Right lobe of liver (tissue), 6 donors: Measurements from ENCODE around the gene PALMD. TPM values are rescaled to one million over a fixed set of nuclear protein-coding genes. Genes with fewer than 3 reads are reported as not detected.
A peak's percentile ranks its signal among the peaks of the same experiment; 100 is the strongest.

Experiments used
- ATAC-seq, 4 donors: fragments of 200-7000 bp; cut with Tn5 transposase; one replicate each; pipeline ENCODE4 v1.9.1; 2020; ENCODE audit warnings: mild to moderate bottlenecking in 4 of 4, moderate library complexity in 4 of 4
- DNase-seq, 3 donors: peaks; one replicate each; pipeline ENCODE4 v3.0.0-alpha.2; 2020
- H3K27ac ChIP-seq, 3 donors: fragments of 200-600 bp; one replicate each; pipeline ENCODE4 v1.8.0; 2022
- H3K27me3 ChIP-seq, 2 donors: fragments of 200-600 bp; one replicate each; pipeline ENCODE4 v1.8.0; 2022
- H3K36me3 ChIP-seq, 4 donors: fragments of 200-600 bp; sonication (generic) in 1 of 4; one replicate each; pipeline versions ENCODE4 v1.5.1 to v1.8.0; 2017 to 2022; ENCODE audit warnings: control low read depth in 1 of 4
- H3K4me1 ChIP-seq, 4 donors: fragments of 200-600 bp; sonication (generic) in 1 of 4; one replicate each; pipeline versions ENCODE4 v1.5.1 to v1.8.0; 2017 to 2022; ENCODE audit warnings: control low read depth in 1 of 4
- H3K4me3 ChIP-seq, 3 donors: fragments of 200-600 bp; one replicate each; pipeline ENCODE4 v1.8.0; 2022
- H3K9me3 ChIP-seq, 4 donors: fragments of 200-600 bp; sonication (generic) in 1 of 4; one replicate each; pipeline versions ENCODE4 v1.5.1 to v1.8.0; 2017 to 2022; ENCODE audit warnings: control low read depth in 1 of 4
- POLR2A ChIP-seq: fragments of 450-650 bp; IDR thresholded peaks from one replicate; pipeline ENCODE4 v1.6.1; 2017; ENCODE audit warnings: antibody characterized with exemption, mild to moderate bottlenecking
- WGBS: methylation state at CpG from one replicate; pipeline ENCODE4 v1.1.6; 2018; ENCODE audit warnings: low coverage, low lambda C conversion rate; ENCODE audit not compliant: insufficient coverage; ENCODE audit errors: missing lambda C conversion rate; 5-methylcytosine and 5-hydroxymethylcytosine counted together
- intact Hi-C, 2 donors: fragments of 100-400 bp; cut with DNase I; formaldehyde crosslinking; loops; one replicate each; pipeline versions ENCODE4 v1.11.2 to v1.14.1; 2022
- total RNA-seq, 6 experiments: library from RNA; depleted of rRNA in 2 of 6; stranded (reverse); fragments of >200 nt in 2 of 6; fragmentation: NEBNext Ultra II Directional in 3 of 6; extraction: Animal tissue kit (Norgen Biotek cat#: 25700) in 3 of 6; gene quantifications; one replicate each; pipeline versions ENCODE4 v1.1.0 to v1.2.4, GENCODE V29; 2016 to 2023
- TF ChIP-seq, protein P1 (sequence below), 4 donors: fragments of 200-600 bp in 3 of 4; fragments of 450-650 bp in 1 of 4; IDR thresholded peaks; one replicate each; pipeline versions ENCODE4 v1.5.1 to v1.8.0; 2016 to 2022; ENCODE audit warnings: antibody characterized with exemption in 4 of 4, mild to moderate bottlenecking in 2 of 4
- donor health status: DM: no; HTN: yes; CAD: no.
- donor health status: DM: no; HTN: no; CAD: no.
- donor health status: DM: no; HTN: no; CAD: no.
- donor health status: DM: no; HTN: yes; CAD: no.
- donor health status: DM: no; HTN: yes; CAD: no.

PALMD gene
- total RNA-seq, 6 experiments from 2014 or later = 15.0 to 21.1 (median 18.2) TPM

DNA sequence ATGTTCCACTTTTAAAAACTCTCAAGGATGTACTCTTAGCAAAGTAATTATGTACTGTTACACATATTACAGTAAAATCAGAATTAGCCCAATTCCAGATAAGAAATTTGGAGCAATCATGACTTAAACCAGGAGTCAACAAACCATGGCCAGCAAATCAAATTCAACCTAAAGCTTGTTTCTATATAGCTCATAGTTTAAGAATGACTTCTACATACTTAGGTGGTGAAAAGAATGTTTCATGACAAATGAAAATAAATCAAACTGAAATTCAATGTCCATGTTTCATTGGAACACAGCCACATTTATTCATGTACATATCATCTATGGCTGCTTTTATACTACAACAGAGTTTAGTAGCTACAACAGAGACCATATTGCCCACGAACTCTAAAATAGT lies 85.5 kb downstream of the PALMD start:
- Histone ChIP-seq H3K4me3 (no peak overlapping the region), H3K27ac (no peak overlapping the region), H3K9me3 (no peaks in the 10 kb centered on the region), H3K36me3 (peaks cover 0 to 21% (median 6%) of the 10 kb centered on the region in 4 donors), H3K4me1 (peaks cover 0 to 20% (median 1%) of the 10 kb centered on the region in 4 donors), H3K27me3 (no peaks in the 10 kb centered on the region)
- intact Hi-C loops = no loop called here
- WGBS = 73% methylated on average over 1 of the region's 1 CpG
- TF ChIP-seq POLR2A = no peak
- TF ChIP-seq, protein P1, sequence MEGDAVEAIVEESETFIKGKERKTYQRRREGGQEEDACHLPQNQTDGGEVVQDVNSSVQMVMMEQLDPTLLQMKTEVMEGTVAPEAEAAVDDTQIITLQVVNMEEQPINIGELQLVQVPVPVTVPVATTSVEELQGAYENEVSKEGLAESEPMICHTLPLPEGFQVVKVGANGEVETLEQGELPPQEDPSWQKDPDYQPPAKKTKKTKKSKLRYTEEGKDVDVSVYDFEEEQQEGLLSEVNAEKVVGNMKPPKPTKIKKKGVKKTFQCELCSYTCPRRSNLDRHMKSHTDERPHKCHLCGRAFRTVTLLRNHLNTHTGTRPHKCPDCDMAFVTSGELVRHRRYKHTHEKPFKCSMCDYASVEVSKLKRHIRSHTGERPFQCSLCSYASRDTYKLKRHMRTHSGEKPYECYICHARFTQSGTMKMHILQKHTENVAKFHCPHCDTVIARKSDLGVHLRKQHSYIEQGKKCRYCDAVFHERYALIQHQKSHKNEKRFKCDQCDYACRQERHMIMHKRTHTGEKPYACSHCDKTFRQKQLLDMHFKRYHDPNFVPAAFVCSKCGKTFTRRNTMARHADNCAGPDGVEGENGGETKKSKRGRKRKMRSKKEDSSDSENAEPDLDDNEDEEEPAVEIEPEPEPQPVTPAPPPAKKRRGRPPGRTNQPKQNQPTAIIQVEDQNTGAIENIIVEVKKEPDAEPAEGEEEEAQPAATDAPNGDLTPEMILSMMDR (IDR thresholded peaks at IDR 0.05) = no peak
- no peak for DNase-seq
- ATAC-seq = no peak

DNA sequence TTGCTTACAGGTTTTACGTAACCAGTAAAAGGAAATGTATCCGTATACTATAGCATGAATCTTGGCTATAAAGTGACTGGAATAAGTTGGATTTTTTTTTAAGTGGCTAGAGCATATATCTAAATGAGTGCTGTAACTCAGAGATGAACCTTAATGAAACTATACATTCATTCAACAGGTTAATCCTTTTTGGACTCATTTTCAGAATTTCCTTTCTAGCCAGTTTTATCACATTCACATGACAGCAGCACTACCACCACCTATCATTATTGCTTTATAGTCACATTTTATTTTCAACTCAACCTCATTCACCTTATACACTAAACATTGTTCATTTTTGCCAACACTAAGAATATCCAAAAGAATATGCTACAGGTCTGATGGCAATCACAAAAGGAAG lies 89.9 kb downstream of the PALMD start:
- peaks cover 0 to 32% (median 8%) of the 10 kb centered on the region in 4 donors for H3K4me1 ChIP-seq
- TF ChIP-seq POLR2A = no peak
- TF ChIP-seq, protein P1 (IDR thresholded peaks at IDR 0.05) = no peak
- 90% methylated on average over 2 of the region's 2 CpGs for WGBS
- H3K27me3 ChIP-seq = no peaks in the 10 kb centered on the region
- intact Hi-C loops = no loop called here
- DNase-seq (no peak), ATAC-seq (no peak)
- H3K36me3 ChIP-seq = peaks cover 0 to 7% (median 3%) of the 10 kb centered on the region in 4 donors
- H3K4me3 ChIP-seq = no peak overlapping the region
- H3K27ac ChIP-seq = no peak overlapping the region
- no peaks in the 10 kb centered on the region for H3K9me3 ChIP-seq

DNA sequence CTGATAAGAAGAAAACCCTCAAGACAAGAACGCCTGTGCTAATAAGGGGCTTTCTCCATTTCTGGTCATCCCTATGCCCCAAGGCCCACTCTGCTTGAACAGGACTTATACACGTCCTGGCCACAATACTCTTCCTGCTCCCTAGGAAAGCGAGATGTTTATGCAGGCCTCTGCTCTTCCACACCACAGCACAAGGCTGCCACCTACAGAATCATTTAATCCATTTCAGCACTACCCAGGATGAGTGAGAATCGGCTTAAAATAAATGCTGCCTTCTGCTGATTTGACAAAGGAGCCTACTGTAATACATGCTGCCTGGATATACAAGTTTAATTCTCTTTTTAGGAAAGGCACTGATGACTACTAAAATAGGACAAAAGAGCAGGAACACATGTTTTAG lies 91.1 kb downstream of the PALMD start:
- H3K4me1 ChIP-seq = peaks cover 0 to 36% (median 10%) of the 10 kb centered on the region in 4 donors
- H3K27me3 ChIP-seq = no peaks in the 10 kb centered on the region
- no peak overlapping the region for H3K4me3 ChIP-seq
- peak overlapping the region in 2 of 3 donors; percentile 70 to 85 for H3K27ac ChIP-seq
- H3K9me3 ChIP-seq = no peaks in the 10 kb centered on the region
- H3K36me3 ChIP-seq = peaks cover 0 to 11% (median 6%) of the 10 kb centered on the region in 4 donors
- WGBS = 37% methylated on average over 4 of the region's 4 CpGs
- ATAC-seq = peak; percentile 60 to 86 (median 78)
- TF ChIP-seq POLR2A = no peak
- TF ChIP-seq, protein P1 (IDR thresholded peaks at IDR 0.05) = peak; percentile 42 to 52 (median 48)
- intact Hi-C loops = no loop called here
- no peak for DNase-seq

DNA sequence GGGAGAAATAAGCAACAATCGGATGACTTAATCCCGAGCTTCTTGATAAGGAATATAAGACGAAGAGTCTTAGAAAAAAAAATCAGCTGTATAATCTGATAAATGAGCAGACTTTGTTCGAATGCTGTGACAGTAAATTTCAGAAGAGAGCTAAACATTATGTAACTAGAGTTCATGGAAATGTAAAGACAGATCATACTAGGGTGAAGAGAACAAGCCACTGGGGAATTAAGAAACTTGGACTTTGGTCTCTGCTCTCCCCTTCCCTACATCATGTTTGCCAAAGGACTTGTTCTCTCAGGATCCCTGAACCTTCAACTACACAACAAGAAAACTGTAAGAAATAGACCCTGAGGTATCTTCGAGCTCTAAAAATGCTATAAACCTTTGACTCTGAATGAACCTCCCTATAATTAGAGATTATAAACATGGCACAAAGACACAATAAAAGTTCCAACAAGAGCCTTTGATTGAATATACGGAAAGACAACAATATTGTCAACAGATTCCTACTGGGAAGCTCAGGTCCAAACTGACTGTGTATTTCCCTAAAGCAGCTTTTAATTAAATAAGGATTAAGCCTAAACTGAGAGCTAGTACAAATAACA lies 93.0 kb downstream of the PALMD start:
- DNase-seq (peak in 1 of 3 donors; percentile 63), ATAC-seq (peak; percentile 85 to 95 (median 90))
- no peaks in the 10 kb centered on the region for H3K9me3 ChIP-seq
- intact Hi-C loops = no loop called here
- peak overlapping the region; percentile 30 to 85 (median 70) for H3K27ac ChIP-seq
- no peaks in the 10 kb centered on the region for H3K27me3 ChIP-seq
- no peak for TF ChIP-seq POLR2A
- TF ChIP-seq, protein P1 (IDR thresholded peaks at IDR 0.05) = no peak
- H3K4me3 ChIP-seq = no peak overlapping the region
- peaks cover 0 to 20% (median 9%) of the 10 kb centered on the region in 4 donors for H3K36me3 ChIP-seq
- WGBS = 43% methylated on average over 6 of the region's 6 CpGs
- H3K4me1 ChIP-seq = peaks cover 0 to 36% (median 10%) of the 10 kb centered on the region in 4 donors
